HG03280 (cell line): Measurements from ENCODE around the gene SPRR5.

ENCODE experiments used
- ATAC-seq: cut with Tn5 transposase; IDR thresholded peaks from one replicate; pipeline ENCODE4 v1.9.1; 2021; ENCODE audit warnings: mild to moderate bottlenecking, moderate library complexity; ENCODE audit not compliant: unreplicated experiment

Gene SPRR5

DNA sequence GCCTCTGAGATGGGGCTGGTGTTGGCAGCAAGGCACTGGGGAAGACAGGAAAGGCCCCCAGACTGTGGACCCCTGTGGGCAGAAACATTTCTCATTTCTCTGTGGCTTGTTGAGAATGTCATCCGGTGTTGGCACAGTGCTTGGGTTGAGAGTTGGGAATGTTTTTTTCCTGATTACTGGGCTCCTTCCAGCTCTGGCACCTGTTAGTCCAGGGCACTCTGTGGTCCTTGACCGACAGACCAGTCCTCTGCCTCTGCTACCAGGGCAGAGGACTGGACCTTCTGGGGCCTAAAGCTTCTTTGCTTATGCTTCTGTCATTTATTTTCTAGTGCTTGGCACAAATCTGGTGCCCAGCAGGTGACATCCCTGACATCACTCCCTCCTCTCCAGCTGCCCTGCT is 4.8 kb upstream of the SPRR5 start:
- ATAC-seq, result no peak

DNA sequence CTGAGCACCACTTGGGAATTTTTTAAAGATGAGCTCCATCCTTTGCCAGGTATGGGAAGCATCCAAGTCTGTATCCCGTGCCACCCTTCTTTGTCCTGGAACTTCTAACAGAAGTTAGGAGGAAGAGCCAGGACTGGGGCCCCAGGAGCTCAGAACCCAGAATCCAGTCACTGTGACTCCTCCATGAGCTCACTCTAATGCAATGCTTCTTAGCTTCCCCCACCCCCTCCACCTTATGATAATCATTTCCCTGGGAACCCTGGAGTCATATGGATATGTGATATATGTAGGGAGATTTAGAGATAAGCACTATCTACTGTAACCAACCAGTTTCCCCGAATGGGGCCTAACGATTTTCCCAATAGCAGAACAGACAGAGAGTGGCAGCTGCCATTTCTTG is 758 bp upstream of the SPRR5 start:
- no peak for ATAC-seq

DNA sequence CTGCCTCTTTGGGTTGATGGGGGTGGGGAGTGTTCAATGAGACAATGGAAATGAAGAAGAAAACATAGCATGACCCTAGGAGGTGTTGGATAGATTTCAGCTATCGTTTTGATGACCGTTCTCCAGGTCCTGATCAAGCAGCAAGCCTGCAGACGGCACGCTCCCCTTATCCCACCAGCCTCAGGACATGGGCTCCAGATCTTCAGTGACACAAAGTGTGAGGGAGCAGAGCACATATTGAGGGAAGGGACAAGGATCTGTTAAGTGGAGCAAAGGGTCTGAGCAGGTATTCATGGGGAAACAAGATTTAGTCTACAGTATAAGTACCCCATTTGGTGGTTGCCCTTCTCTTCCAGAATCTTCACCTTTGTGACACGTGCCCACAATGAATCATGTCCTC is 4.7 kb downstream of the SPRR5 start:
- no peak for ATAC-seq

DNA sequence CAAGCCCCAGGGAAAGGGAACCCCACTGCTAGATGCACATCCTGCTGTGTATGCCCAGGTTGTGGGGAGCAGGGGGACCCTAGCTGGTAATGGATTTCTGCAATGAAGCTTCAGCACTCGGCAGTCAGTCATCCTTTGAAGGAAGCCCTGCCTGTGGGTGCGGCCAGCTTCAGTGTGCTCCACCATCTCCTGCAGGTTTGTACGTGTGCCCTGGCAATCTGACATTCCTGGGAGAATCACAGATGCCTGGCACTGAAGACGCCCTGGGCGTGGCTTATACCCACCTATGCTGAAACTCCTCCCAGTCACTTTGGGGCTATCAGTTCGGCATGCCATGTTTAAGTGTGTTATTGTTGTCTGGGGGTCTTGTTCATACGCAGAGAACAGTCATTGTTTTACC is 6.8 kb downstream of the SPRR5 start:
- no peak for ATAC-seq

DNA sequence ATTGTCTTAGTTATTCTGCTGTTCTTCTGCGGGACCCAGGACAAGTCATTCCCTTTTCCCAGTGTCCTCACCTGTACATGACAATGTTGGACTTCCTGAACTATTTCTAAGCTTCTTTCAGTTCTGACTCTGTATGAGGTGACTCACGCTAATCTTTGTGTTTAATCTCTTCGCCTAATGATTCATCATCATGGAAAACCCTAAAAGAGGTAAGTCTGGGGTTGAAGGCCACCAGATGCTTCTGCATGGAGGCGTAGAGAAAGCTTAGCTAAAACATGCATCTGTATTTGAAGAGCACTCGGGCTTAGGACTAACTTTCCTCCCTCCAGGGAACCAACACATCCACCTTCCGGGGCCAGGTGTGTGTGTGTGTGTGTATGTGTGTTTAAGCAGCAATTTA is 7.4 kb downstream of the SPRR5 start:
- ATAC-seq, result no peak

DNA sequence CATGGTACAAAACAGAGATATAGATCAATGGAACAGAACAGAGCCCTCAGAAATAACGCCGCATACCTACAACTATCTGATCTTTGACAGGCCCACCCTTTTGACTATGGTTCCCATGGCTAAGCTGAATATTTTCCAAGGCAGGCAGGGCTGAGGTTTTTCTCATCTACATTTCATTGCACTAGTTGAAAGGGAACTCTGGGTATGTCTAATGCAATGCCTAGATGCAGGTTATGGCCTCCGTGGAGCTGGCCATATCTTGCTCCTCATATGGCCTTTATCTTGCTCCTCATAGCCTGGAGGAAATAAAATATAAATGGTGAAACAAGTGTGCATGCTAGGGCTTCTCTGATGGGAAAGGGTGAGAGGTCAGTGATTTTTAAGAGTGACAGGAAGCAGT is 10.6 kb downstream of the SPRR5 start:
- ATAC-seq, result no peak

DNA sequence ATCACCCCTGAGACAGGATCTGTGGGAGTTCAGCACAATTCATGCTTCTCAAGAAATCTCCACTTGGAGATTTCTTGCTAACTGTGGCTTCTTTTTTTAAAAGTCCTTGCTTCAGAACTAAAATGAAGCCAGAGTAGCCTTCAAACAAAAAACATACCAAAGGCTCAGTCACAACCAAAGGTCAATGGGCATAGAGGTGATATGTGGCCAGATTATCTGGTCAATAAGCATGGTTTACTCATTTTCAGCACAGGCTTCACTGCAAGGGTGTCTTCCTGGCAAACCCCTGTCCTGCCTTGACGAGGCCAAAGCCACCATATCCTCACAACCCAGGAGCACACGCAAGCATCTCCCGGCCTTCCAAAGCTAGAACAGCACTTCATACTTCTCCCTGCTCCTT is 12.3 kb downstream of the SPRR5 start:
- no peak for ATAC-seq

DNA sequence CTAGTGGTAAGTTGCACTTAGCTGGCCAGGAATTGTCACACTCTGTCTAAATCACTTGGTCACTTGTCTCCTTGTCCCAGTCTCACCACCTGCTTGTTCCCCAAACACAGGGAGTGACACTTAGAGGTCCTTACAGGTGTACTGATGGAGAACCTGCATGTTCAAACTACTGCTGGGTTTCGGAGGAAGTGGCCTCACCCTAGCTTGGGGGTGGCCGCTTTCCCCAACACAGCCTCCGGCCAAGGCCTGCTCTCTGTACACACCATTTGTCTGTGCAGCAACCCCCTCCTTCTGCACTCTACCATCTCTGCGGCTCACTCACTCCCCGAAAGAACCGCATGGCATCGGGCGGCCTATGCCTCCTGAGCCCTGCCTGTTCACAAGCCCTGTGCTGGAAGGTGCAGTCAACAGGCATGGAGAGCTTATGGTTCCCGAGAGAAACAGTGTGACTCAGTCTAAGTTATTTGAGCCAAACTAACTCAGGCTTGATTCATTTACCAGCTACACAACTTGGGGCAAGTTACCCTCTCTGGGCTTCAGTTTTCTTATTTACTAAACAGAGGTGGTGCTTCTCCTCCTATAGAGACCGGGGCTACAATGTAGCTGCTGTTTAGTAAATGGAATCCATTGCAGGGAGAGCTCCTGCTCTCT is 12.9 kb downstream of the SPRR5 start:
- ATAC-seq, result no peak

DNA sequence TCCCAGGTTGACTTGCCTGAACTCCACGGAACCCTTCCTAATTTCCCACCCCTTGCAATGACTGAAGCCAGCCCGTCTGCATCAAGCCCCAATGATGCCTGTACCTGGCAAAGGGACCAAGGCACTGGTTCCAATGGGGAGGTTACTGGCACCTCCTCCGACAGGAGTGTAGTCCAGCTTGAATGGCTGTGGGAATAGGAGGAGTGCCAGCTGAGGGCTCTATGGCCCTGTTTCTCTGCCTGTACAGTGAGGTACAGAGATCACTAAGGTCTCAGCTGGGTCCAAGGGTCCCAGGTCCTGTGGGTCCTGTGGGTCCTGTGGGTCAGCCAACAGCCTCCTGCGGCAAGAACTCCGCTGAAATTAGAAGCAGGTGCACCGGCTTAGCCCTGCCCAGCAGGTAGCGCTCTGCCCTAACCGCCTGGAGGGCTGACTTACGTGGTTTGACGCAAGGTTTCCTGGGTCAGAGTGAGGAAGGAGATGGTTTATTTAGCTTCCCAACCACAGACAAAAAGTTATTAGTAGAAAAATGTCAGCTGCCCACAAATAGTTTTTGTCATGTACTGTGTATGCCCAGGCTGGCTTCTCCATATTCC is 13.5 kb downstream of the SPRR5 start:
- no peak for ATAC-seq

DNA sequence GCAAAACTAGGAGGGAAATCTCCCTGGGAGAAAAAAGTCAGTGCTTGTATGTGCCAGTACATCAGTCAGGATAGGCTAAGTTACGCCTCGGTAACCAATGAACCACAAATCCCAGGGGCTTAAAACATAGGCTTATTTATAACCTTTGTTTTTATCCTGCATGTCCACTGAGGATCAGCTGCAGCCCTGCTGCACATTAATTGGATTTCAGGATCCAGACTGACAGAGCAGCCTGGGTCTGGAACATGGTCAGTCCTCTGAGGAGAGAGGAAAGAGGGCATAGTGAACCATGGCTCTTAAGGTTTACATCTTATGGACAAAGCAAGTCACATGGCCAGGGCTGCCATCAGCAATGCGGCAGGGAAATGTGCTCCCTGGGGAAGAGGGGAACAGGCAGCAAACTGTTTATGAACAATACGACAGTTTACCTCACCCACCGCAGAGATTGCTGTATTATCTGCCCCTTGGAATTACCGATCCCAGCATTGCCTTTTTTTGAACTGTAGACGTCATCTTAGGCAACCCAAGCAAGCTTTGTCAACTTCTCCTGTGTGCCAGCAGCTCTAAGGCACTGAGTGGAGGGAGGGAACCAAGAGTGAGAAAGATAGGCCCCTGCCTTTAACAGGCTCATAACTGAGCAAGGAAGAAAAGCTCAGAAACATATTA is 14.4 kb downstream of the SPRR5 start:
- ATAC-seq, result no peak

DNA sequence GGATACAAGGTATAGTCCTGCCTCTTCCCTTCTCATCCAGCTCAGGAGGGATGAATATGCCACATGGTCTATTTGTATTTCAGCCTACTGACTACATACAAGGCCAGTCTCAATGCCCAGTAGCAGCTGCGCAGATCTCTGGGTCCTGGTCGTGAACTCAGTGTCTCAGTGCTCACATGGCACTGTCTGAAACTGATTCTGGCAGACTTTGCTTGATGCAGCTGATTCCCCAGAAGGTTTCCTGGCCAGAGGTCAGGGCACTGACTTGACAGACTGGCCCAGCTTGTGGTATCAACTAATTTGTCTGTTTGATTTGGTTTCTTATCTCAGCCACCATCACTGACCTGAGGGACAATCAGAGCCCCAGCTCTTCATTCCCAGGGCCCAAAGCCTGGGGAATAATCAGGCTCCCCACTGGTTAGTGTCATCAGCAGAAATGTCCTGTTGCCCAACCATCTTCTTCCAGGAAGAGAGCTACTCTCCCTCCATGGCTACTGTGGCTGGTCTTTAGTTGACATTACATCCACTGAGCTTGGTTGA is 15.9 kb downstream of the SPRR5 start:
- ATAC-seq, result no peak

DNA sequence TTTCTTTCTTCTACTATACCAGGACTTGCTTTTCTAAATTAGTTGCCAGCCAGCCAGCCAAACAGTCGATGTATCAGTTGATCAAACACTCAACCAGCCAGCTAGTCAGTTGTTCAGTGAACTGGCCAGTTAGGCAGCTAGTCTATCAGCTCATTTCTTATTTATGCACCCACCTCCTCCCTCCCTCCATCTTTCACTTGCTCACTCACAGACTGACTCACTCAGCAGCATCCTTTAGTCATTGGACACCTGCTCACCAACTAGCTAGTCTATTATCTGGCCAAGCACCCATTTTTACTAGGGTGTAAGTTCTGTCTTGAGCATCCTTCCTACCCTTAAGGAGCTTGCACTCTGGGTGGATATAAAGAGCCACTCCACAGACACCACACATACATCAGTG is 17.5 kb downstream of the SPRR5 start:
- no peak for ATAC-seq

DNA sequence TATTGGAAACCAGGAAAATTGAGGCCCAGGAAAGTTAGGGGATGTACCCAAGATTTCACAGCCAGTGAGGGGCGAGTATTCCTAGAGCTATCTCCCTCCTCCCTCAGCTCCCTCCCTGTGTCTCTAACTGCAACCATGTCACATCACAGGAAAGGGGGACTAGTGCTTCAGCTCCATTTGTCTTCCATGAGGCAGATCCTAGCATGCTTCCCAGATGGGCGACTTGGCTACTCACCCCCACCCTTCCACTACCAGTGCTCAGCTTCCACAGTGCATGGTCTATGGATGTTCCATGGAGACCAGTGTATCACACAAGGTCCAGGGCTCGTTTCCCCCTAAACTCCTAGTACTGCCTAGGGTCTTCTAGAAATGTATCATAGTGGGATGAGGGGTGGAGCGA is 18.8 kb downstream of the SPRR5 start:
- no peak for ATAC-seq

DNA sequence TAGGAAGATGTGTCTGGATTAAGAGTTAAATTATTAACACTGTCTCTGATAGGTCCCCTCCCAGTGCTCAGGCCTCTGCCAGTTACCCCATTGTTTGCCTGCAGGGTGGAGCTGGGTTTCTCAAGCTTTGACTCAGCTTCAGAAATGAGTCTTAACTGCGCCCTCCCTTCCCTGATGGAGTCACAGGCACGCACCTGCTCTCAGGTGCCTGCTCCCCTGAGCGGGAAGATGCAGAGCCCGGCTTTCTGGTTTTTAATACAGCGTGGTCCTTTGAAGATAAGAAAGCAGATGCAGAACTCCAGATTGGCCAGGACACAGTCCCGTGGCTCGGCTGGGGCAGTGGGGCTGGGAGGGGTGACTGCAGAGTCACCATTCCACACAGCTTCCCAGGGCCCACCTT is 20.2 kb downstream of the SPRR5 start:
- no peak for ATAC-seq

DNA sequence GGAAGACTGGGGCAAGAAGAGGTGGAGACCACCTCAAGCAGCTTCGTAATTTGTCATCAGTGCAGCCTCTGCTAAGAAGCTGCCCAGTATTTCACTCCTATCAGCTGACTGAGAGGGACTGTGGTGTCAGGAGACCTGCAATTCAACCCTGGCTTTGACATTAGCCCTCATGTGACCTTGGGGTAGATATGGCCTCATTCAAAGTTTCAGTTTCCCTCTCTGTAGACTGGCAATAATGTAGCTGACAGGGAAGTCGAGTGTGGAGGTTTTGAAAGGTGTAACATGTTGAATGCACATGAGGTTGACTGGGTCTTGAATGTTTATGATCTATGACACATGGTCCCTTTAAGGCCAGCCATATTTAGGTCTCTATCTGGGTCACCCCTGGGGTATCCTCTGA is 21.2 kb downstream of the SPRR5 start:
- peak; percentile 80 for ATAC-seq

DNA sequence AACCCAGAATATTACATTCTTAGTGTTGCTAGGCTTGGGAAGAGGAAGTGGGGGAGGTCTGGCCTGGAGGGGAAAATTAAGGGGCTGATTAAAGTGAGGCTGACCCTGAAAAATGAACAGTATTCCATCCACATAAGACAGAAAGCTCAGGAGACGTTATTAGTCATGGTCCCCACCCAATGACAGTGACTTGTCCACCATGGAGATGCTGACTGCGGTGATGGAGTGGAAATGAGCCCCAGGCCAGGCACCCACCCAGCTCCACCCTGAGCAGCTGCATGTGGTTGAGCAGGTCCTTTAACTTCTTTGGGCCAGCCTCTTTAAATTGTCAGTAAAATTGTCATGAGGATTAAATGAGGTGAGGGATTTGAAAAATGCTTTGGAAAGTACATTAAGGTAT is 22.0 kb downstream of the SPRR5 start:
- ATAC-seq, result no peak

DNA sequence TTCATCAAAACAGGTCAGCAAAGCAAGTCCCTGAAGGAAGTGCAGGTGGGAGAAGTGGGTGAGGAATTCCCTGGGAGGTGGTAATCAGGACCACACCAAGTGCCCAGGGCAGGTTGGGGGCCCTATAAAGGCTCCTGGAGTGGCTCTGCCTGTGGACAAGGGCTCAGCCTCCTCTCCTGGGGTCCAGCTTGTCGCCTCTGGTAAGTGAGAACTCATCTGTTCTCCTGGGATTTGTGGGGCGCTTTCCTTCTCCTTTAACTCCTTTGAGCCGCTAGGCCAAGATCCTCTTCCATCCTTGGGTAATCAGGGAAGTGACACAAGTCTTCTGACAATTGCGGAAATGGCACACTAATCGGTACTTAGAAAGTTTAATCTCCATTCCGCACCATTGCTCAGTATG is 23.5 kb downstream of the SPRR5 start, which contains the start of gene SPRR4:
SPRR4 (plus strand) TSS at position 154 of the 400 bp plus-strand sequence. CDS start 1,243 bp downstream, outside the sequence.
- no peak for ATAC-seq

DNA sequence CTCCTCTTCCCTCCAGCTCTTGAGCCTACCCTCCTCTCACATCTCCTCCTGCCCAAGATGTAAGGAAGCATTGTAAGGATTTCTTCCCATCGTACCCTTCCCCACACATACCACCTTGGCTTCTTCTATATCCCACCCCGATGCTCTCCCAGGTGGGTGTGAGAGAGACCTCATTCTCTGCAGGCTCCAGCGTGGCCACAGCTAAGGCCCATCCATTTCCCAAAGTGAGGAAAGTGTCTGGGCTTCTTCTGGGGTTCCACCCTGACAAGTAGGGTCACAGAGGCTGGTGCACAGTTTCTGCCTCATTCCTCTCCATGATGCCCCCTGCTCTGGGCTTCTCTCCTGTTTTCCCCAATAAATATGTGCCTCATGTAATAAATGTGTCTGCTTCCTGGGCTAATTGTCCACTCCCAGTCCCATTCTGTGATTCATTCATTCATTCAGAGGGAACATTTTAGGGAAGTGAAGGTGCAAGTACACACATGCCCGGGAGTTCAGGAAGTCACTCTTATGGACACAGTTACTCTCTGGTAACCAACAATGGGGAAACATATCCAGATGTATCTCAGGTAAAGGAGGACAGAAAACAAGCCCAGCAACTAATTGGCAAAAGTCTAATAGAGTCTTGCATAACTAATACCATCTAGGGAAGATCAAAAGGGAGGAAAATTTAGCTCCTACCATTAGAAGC is 25.3 kb downstream of the SPRR5 start:
- ATAC-seq, result no peak

DNA sequence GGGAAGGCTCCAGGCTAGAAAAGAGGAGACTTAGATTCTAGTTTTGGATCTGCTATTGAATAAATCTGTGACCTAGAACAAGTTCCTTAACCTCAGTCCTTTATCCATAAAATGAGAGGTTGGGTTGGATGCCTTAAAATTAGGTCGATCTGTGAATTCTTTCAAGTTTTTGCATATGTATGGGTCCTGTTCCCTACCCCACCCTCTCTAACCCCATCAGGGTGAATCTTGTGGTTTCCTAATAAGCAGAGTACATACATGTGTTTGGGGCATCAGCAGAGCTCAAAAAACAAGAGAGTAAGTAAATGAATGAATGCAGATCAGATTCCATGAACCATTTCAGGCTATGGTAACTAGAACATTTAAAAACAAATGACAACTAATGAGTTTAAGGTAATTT is 29.7 kb downstream of the SPRR5 start:
- no peak for ATAC-seq

DNA sequence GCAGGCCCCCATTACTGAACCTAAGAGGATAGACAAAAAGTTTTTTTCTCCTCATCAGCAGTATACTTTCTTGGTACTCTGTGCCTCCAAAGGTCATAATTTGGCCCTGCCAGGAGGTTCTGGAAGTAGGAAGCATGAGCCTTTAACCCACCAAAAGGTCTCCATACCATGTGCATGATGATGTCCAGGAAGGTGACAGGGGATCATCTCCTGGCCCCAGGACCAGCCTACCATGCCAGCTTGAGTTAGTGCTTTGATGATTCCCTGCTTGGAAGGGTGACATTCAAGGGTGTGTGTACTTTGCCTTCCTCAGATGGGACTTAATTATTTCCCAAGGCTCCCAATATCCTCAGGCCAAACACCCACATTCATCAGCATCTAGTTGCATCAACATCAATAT is 30.6 kb downstream of the SPRR5 start:
- ATAC-seq, result no peak

DNA sequence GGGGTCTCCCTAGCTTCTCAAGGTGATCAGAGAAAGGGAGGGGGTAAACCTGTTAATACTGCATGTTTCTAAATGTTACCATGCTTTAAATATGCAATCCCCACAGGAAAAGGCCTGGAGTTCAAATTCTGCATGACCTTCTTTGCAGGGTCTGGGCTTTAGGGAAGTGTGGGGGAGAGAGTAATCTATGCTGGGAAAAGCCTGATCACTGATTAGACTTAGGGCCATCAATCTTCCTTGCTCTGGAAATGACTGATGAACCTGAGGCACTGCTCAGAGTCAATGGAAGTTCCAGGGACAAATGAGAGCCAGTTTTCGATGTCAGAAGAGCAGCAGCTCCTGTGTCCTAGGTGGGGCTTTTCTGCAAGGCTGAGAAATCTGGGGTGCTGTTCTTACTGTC is 33.7 kb downstream of the SPRR5 start:
- no peak for ATAC-seq
